HL-60/S4 (cell line): ENCODE measurements around the gene WNT8B.

Experiments
- in situ Hi-C: fragments of 300-500 bp; cut with MboI; formaldehyde crosslinking; loops from 2 replicates; pipeline ENCODE4 v1.14.3; 2022; ENCODE audit warnings: low sequenced_read_pairs

WNT8B gene

DNA sequence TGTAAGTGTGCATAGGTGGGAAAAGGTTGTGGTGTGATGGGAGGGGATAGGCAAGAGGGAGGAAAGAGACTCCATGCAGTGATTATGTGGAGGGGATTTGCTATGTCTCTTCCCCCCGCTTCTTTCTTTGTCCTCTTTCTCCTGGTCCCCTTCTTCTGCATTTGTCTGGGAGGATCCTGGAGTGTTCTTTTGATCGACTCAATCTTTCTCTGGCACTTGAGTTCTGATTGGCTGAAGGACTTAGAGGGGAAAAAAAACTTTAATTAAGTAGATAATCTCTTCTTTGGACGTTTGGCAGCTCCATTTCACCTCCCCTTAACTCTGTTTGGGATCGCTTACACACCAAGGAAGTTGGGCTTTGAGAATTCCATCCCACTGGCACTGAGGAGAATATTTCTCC, at the start of gene WNT8B:
Gene WNT8B, plus strand, starts transcription at position 301 of the 400 bp plus-strand sequence. CDS start 160 bp downstream, outside the sequence.
- in situ Hi-C loops, result no loop called here

DNA sequence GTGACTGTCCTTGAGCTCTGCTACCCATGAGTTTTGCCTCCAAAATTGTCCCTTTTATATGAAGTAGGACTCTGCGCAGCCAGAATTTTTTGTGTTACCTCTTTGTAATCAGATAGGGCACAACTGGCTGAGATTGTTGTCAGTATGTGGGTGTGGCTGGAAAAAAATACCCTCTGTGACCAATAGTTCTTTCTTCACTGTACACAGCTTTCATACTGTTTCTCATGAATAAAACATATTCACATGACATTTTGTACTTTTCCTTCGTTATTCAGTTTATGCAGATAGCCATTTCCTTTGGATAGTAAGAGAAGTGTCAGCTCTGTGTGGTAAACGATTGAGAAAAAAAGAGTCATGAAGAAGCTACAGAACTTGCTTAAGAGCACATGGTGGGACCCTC, 49.6 kb upstream of the WNT8B start:
- in situ Hi-C loops, result no loop called here

- in situ Hi-C loops, result no loop called here
These were observed 42.8 kb upstream of the WNT8B start for GRCh38 chr10:100419911-100420449.

DNA sequence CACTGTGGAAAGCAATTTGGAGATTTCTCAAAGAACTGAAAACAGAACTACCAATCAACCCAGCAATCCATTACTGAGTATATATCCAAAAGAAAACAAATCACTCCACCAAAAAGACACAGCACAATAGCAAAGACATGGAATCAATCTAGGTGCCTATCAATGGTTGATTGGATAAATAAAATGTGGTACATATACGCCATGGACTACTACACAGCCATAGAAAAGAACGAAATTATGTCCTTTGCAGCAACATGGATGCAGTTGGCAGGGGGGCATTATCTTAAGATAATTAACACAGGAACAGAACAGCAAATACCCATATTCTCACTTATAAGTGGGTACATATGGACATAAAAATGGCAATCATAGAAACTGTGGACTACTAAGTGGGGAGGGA, 35.4 kb upstream of the WNT8B start:
- in situ Hi-C loops, result no loop called here

DNA sequence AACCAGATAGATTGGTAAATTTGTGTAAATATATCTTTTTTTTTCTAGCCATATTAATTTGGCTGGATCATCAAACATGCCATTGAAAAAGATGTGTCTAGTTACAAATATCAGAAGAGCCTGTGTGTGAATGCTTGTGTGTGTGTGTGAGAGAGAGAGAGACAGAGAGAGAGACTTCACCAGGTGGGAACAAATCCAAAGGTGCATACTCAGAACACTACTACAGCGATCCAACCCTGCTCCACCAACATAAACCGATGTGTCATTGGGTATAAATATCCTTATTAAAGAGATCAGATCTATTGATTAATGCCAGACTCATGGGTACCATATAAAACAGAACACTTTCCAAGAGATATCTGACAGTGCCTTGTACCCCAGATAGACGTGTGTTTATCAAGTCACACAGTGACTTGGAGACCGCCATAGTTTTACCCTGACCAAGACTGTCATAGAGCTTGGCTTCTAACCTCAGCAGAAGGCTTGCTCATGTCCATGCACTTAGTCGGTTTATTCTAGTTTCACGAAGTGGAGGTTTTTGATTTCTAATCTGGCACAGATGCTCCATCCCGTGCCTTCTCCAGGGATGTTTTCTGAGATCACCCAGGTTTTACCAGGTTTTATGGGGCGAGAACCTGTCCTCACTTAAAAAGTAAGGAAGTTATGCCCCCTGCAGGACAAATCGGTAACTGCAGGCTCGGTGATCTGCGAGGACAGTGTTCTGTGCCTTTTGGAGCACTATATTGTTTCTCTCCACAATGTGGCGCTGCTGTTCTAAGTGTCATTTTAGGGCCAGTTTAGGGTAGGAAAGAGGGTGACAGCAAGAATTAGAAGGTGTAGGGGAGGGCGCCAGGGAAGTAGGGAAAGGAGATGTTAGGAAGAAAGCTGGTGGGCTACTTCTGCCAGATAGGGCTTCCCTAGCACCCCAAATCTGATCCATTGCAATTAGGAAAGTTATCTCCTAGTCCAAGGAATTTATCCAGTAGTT, 29.3 kb upstream of the WNT8B start:
- in situ Hi-C loops, result loop anchor here (5.0 to 10.0 kb wide), 2 partner anchors 71 to 91 kb away; no protein-coding TSS in a partner anchor

- in situ Hi-C loops, result loop anchor here (10.0 kb wide), 1 partner anchor 69 kb away; no protein-coding TSS in a partner anchor
These were observed 26.6 kb upstream of the WNT8B start for GRCh38 chr10:100436255-100436654.

- in situ Hi-C loops, result loop anchor here (10.0 kb wide), 1 partner anchor 66 kb away; no protein-coding TSS in a partner anchor
These were observed 24.0 kb upstream of the WNT8B start for GRCh38 chr10:100438674-100439315.

GRCh38 chr10:100442548-100442947, 20.3 kb upstream of the WNT8B start:
- in situ Hi-C loops, result loop anchor here (10.0 kb wide), 1 partner anchor 432 kb away; no protein-coding TSS in a partner anchor

- in situ Hi-C loops, result loop anchor here (10.0 kb wide), 1 partner anchor 429 kb away; no protein-coding TSS in a partner anchor
These were observed 16.6 kb upstream of the WNT8B start for GRCh38 chr10:100446130-100446761.

- in situ Hi-C loops, result loop anchor here (10.0 kb wide), 1 partner anchor 427 kb away; no protein-coding TSS in a partner anchor
These were observed 15.1 kb upstream of the WNT8B start for GRCh38 chr10:100447663-100448062.

GRCh38 chr10:100448951-100449350, 13.9 kb upstream of the WNT8B start:
- in situ Hi-C loops, result loop anchor here (10.0 kb wide), 1 partner anchor 426 kb away; no protein-coding TSS in a partner anchor

GRCh38 chr10:100468322-100468721, 5.5 kb downstream of the WNT8B start:
- in situ Hi-C loops, result no loop called here

- in situ Hi-C loops, result no loop called here
These were observed 6.2 kb downstream of the WNT8B start for GRCh38 chr10:100468978-100469377.

GRCh38 chr10:100469756-100470155, 6.9 kb downstream of the WNT8B start:
- in situ Hi-C loops, result no loop called here

DNA sequence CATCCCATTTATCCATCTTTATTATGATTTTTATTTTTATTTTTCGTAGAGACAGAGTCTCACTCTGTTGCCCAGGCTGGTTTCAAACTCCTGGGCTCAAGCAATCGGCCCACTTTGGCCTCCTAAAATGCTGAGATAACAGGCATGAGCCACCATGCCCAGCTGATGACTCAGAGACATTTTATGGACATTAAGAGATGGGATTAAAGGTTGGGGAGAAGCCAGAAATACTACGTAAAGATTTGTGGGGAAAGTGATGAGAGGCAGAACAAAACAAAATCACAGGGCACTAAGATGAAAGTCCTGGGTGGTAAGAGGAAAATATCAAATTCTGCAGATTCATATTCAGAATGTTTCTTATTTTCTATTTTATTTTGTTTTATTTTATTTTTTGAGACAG, 7.6 kb downstream of the WNT8B start:
- in situ Hi-C loops, result no loop called here

GRCh38 chr10:100477970-100478369, 15.2 kb downstream of the WNT8B start:
- in situ Hi-C loops, result no loop called here

DNA sequence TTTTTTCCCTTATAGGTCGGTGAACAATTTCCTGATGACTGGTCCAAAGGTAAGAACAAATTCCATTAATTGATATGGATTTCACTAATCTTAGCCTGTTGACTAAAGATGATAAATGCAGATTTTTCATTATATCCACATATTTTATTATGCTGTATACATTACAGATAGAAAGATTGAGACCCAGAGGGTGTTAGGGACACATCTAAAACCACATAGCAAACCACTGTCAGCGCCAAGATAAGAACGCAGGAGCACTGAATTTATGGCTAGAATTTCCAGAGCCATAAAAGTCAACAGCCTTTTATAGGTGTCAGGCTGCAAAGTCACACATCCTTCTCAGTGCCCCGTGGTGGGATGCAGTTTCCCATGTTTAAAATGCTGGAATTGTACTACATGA, 16.2 kb downstream of the WNT8B start:
- in situ Hi-C loops, result no loop called here

DNA sequence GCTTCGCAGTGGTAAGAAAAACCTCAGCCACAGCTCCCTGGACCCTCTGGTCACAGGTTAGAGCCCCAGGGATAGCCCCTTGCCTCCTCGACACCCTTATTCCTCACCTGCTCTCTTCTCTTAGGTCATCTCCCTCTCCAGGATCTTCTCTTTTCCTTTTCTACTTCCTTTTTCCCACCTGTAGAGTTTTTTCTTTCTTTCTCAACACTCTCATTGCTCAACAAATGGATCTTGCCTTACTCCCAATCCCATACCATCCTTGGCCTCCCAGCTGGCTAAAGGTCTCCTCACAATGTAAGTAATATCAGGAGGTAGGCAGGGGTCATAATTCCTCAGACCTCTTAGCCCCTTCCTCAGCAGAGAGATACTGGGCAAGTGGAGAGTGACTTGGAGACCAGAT, 17.2 kb downstream of the WNT8B start:
- in situ Hi-C loops, result no loop called here

- in situ Hi-C loops, result no loop called here
These were observed 18.8 kb downstream of the WNT8B start for GRCh38 chr10:100481462-100482081.

GRCh38 chr10:100482181-100482833, 19.5 kb downstream of the WNT8B start:
- in situ Hi-C loops, result no loop called here
